HCEC 1CT (cell line): ENCODE measurements around the gene PTH2R.
"Not testable (repeated sequence)": the region's sequence is repeated elsewhere in the genome, so short reads cannot be mapped to it uniquely, and the experiment has no call there.

Source experiments
- DNase-seq: peaks from one replicate; pipeline ENCODE4 v3.0.0-alpha.2; 2017

PTH2R gene

GRCh38 chr2:208488686-208489564 lies 82.3 kb downstream of the PTH2R start:
- no peak for DNase-seq

DNA sequence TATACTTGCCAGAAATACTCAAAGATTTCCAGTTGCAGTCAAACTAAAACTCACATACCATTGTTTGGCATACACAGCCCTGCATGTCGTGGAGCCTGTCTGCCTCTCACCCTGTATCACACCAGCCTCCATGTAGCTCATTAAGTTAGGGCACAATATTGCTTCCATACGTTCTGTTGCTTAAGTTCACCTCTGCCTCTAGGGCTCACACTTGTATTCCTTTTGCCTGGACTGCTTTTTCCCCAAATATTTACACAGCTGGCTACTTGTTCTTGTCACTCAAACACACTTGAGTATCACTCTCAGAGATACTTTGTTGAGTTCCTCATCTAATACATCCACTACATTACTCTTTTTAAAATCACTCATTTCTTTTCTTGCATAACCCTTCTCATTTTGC lies 83.1 kb downstream of the PTH2R start:
- DNase-seq: no peak

DNA sequence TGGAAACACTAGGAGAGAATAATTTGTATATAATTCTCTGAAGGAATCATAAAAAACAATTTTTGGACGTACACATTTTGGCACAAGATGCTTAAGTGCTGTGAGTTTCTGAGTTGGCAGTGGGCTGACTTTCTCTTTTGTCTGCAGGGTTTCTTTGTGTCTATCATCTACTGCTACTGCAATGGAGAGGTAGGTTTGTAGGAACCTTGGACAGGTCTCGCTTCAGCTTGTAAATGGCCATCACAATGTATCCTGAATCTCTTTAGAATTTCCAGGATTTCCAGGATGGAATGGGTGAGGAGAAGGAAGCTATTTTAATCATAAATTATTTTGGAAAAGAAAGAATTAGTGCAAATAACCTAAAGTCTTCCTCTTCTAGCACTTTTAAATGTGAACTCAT lies 83.9 kb downstream of the PTH2R start:
- DNase-seq: no peak

GRCh38 chr2:208491641-208492040 lies 85.0 kb downstream of the PTH2R start:
- DNase-seq: no peak

DNA sequence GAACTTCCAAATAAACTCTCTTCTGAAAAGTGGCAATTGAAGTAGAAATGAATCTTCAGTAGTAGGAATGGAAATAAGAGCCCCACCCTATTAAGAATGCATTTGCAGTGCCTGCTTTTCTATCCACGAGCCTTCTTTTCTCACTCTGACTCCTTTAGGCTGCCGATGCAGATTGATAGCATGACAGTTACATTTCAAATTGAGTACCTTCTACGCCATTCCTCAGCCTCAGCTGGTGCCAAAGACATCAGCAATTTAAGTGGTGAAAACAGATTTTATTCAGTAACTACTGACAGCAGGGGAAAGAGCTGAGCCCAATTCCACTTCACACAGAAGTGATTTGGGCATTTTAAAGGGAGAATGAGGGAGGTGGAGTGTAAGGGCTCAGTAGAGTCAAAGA lies 85.5 kb downstream of the PTH2R start:
- DNase-seq: no peak

DNA sequence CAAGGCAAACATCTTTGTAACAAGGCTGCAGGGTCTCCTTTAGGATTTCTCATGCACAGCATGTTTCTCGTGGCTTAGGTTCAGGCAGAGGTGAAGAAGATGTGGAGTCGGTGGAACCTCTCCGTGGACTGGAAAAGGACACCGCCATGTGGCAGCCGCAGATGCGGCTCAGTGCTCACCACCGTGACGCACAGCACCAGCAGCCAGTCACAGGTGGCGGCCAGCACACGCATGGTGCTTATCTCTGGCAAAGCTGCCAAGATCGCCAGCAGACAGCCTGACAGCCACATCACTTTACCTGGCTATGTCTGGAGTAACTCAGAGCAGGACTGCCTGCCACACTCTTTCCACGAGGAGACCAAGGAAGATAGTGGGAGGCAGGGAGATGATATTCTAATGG lies 86.6 kb downstream of the PTH2R start:
- DNase-seq: no peak

- no peak for DNase-seq
These were observed 89.5 kb downstream of the PTH2R start for GRCh38 chr2:208496129-208496528.

DNA sequence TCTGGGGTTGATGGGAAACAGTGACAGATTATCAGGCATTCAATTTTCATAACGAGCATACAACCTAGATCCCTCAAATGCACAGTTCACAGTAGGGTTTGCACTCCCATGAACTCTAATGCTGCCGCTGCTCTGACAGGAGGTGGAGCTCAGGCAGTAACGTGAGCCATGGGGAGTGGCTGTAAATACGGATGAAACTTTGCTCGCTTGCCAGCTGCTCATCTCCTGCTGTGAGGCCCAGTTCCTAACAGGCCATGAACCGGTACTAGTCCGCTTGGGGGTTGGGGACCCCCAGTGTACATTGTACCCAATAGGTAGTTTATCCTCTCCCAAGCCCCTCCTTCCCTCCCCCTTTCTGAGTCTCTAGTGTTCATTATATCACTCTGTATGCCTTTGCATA lies 94.6 kb downstream of the PTH2R start:
- DNase-seq: no peak

GRCh38 chr2:208502288-208502687 lies 95.7 kb downstream of the PTH2R start:
- no peak for DNase-seq

DNA sequence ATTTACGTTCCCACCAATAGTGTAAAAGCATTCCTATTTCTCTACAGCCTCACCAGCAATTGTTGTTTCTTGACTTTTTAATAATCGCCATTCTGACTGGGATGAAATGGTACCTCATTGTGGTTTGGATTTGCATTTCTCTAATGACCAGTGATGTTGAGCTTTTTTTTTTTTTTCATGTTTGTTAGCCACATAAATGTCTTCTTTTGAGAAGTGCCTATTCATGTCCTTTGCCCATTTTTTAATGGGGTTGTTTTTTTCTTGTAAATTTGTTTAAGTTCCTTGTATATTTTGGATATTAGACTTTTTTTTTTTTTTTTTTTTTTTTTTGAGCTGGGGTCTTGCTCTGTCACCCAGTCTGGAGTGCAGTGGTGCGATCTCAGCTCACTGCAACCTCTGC lies 98.8 kb downstream of the PTH2R start:
- DNase-seq: not testable (repeated sequence)

GRCh38 chr2:208509586-208509985 lies 103.0 kb downstream of the PTH2R start:
- DNase-seq: no peak

GRCh38 chr2:208511016-208511415 lies 104.4 kb downstream of the PTH2R start:
- no peak for DNase-seq

DNA sequence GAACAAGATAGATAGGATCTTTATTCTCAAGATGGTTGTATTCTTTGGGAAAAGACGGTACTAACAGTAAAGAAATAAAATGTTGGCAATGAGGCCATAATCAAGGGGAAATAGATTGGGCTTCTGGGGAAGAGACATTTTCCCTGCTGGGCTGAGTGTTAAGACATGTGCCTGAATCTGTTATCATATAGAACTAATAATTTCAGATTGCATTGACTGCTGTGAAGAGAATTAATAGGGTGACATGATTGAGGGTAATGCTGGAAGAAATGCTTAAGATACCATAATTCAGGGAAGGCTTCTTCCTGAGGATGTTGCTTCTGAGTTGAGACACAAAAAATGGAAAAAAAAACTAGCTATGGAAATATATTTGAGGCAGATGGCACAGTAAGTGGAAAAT lies 105.0 kb downstream of the PTH2R start:
- DNase-seq: no peak

GRCh38 chr2:208515099-208515498 lies 108.5 kb downstream of the PTH2R start:
- DNase-seq: no peak

GRCh38 chr2:208523069-208523468 lies 116.5 kb downstream of the PTH2R start:
- DNase-seq: not testable (repeated sequence)

DNA sequence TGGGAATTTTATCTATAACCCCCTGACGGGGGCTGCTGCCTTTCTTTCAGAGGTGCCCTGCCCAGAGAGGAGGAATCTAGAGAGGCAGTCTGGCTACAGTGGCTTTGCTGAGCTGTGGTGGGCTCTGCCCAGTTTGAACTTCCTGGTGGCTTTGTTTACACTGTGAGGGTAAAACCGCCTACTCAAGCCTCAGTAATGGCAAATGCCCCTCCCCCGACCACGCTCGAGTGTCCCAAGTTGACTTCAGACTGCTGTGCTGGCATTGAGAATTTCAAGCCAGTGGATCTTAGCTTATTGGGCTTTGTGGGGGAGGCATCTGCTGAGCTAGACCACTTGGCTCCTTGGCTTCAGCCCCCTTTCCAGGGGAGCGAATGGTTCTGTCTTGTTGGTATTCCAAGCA lies 118.6 kb downstream of the PTH2R start:
- DNase-seq: not testable (repeated sequence)

GRCh38 chr2:208529796-208530195 lies 123.2 kb downstream of the PTH2R start:
- no peak for DNase-seq

GRCh38 chr2:208531361-208531760 lies 124.8 kb downstream of the PTH2R start:
- DNase-seq: no peak

- not testable (repeated sequence) for DNase-seq
These were observed 129.0 kb downstream of the PTH2R start for GRCh38 chr2:208535578-208535977.

- no peak for DNase-seq
These were observed 134.9 kb downstream of the PTH2R start for GRCh38 chr2:208541461-208541988.

- no peak for DNase-seq
These were observed 135.4 kb downstream of the PTH2R start for GRCh38 chr2:208541989-208542464.

DNA sequence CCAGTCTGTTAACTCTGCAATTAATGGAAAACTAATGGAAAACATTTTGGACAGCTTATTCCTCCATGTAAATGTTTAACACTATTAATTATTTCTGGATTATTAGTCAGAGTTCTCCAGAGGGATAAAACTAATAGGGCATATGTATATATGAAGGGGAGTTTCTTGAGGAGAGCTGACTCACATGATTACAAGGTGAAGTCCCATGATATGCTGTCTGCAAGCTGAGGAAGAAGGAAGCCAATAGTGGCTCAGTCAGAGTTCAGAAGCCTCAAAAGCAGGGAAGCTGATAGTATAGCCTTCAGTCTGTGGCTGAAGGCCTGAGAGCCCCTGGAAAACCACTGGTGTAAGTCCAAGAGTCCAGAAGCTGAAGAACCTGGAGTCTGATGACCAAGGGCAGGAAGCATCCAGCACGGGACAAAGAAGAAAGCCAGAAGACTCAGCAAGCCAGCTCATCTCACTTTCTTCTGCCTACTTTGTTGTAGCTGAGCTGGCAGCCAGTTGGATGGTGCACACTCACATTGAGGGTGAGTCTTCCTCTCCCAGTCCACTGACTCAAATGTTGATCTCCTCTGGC lies 136.0 kb downstream of the PTH2R start:
- DNase-seq: no peak
